CD4-positive, CD25-positive, alpha-beta regulatory T cell (primary cell): Measurements from ENCODE around the gene CHKB. TPM values are rescaled to one million over a fixed set of nuclear protein-coding genes. Genes with fewer than 3 reads are reported as not detected.

Experiments used
- ATAC-seq, 2 donors: fragments of 150-1000 bp; cut with Tn5 transposase; one replicate each; pipeline ENCODE4 v1.10.0; 2021; ENCODE audit warnings: low read depth in 2 of 2, moderate number of reproducible peaks in 2 of 2, moderate library complexity in 1 of 2
- DNase-seq, 3 donors: peaks; one replicate each; pipeline versions ENCODE4 v3.0.0 to v3.0.0-alpha.2; 2012 to 2022; ENCODE audit warnings: mixed read lengths in 1 of 3
- H3K27ac ChIP-seq: one replicate; pipeline ENCODE4 v1.7.0; 2013; ENCODE audit warnings: mild to moderate bottlenecking, low read length; ENCODE audit not compliant: insufficient read depth, poor library complexity, severe bottlenecking
- H3K27me3 ChIP-seq: one replicate; pipeline ENCODE4 v1.7.0; 2013; ENCODE audit warnings: low read length; ENCODE audit not compliant: control insufficient read depth, insufficient read depth
- H3K36me3 ChIP-seq: one replicate; pipeline ENCODE4 v1.7.0; 2013; ENCODE audit warnings: mild to moderate bottlenecking, low read length, moderate library complexity; ENCODE audit not compliant: control insufficient read depth, insufficient read depth
- H3K4me1 ChIP-seq: 2 replicates; pipeline ENCODE4 v1.7.0; 2013; ENCODE audit warnings: mild to moderate bottlenecking, low read length; ENCODE audit not compliant: insufficient read depth, control insufficient read depth, poor library complexity, severe bottlenecking
- H3K4me3 ChIP-seq: one replicate; pipeline ENCODE4 v1.7.0; 2013; ENCODE audit warnings: low read depth, mild to moderate bottlenecking, low read length, moderate library complexity
- H3K9me3 ChIP-seq, 2 experiments: 1 replicate in 1 of 2; 2 replicates in 1 of 2; pipeline ENCODE4 v1.7.0; 2013; ENCODE audit warnings: low read length in 2 of 2, mild to moderate bottlenecking in 1 of 2, moderate library complexity in 1 of 2; ENCODE audit not compliant: control insufficient read depth in 2 of 2
- H3K27ac Mint-ChIP-seq, 3 donors: one replicate each; pipeline ENCODE4 v1.8.0; 2020 to 2022; ENCODE audit warnings: mild to moderate bottlenecking in 3 of 3, mixed read lengths in 3 of 3, moderate library complexity in 2 of 3
- H3K27me3 Mint-ChIP-seq: one replicate; pipeline ENCODE4 v1.8.0; 2022; ENCODE audit warnings: mild to moderate bottlenecking, mixed read lengths
- H3K36me3 Mint-ChIP-seq: one replicate; pipeline ENCODE4 v1.8.0; 2020; ENCODE audit warnings: mixed read lengths
- H3K4me1 Mint-ChIP-seq, 4 donors: one replicate each; pipeline ENCODE4 v1.8.0; 2020 to 2022; ENCODE audit warnings: mixed read lengths in 4 of 4, mild to moderate bottlenecking in 1 of 4
- H3K4me3 Mint-ChIP-seq, 4 donors: one replicate each; pipeline ENCODE4 v1.8.0; 2020 to 2022; ENCODE audit warnings: mild to moderate bottlenecking in 4 of 4, mixed read lengths in 4 of 4, moderate library complexity in 3 of 4
- H3K9me3 Mint-ChIP-seq, 7 donors: one replicate each; pipeline ENCODE4 v1.8.0; 2020 to 2022; ENCODE audit warnings: mixed read lengths in 7 of 7, mild to moderate bottlenecking in 3 of 7, moderate library complexity in 2 of 7
- polyA plus RNA-seq, 4 donors: library from polyadenylated mRNA; unstranded; fragments of 300-500 nt; fragmentation: Illumina TruSeq; gene quantifications; one replicate each; pipeline ENCODE4 v1.2.3, GENCODE V29; 2021
- total RNA-seq: library from RNA; stranded (reverse); gene quantifications from one replicate; pipeline ENCODE4 v1.2.3, GENCODE V29; 2022

The CHKB gene
- total and polyA plus RNA-seq, 5 donors from 2014 or later: 39.8 to 162 (median 45.4) TPM

DNA sequence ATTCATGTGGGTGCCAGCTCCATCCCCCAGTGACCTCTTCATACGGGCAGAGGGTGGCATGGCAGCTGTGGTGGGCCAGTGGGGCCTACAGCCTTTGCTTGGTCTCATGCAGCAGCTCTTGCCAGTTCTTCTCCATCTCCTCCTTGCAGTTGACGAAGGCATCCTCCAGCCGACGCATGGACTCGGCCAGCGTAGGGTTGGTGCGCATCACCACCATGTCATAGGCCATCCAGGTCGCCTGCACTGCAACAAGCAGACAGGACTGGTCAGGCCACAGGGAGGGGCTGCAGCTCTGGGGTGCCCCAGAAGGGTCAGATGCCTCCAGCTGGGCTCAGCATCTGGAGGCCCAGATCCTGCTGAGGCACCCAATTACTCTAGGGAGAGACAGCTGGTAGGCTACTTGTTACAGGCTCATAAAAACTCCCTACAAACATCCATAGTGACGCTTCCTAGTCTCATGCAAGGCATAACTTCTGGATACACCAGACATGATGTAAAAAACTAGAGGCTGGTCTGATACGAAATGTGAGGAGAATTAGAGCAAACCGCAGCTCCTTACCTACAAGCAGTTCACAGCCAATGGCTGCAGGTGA lies 31.4 kb downstream of the CHKB start:
- Histone ChIP-seq H3K4me1 (peaks cover 28% of the 10 kb centered on the region), H3K9me3 (no peaks in the 10 kb centered on the region), H3K36me3 (no peaks in the 10 kb centered on the region), H3K27ac (no peak overlapping the region), H3K27me3 (no peaks in the 10 kb centered on the region), H3K4me3 (no peak overlapping the region)
- Mint-ChIP-seq H3K9me3 (no peaks in the 10 kb centered on the region), H3K36me3 (no peaks in the 10 kb centered on the region), H3K27me3 (no peaks in the 10 kb centered on the region), H3K4me1 (peaks cover 0 to 29% (median 10%) of the 10 kb centered on the region in 4 donors), H3K27ac (peak overlapping the region in 1 of 3 donors; percentile 69), H3K4me3 (peak overlapping the region; percentile 73 to 83 (median 80))
- ATAC-seq (no peak), DNase-seq (no peak)

DNA sequence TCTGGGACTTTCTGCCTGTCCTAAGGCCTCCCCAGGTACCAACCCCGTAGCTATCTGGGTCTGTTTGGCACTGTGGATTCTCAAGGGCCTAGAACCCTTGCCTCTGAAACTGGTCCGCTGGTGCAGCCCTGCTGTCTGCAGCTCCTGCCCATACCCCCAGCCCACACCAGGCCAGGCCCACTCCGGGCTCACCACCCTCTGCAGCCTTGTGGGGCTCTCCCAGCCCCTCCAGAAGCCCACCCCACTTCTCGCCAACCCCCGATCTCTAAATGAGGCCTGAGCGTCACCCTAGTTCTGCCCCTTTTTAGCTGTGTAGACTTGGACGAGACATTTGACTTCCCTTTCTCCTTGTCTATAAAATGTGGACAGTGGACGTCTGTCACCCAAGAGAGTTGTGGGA lies 32.3 kb downstream of the CHKB start:
- no peak for DNase-seq
- Histone ChIP-seq H3K4me1 (peaks cover 36% of the 10 kb centered on the region), H3K27ac (peak overlapping the region; percentile 1), H3K9me3 (no peaks in the 10 kb centered on the region), H3K27me3 (no peaks in the 10 kb centered on the region), H3K36me3 (no peaks in the 10 kb centered on the region), H3K4me3 (no peak overlapping the region)
- Mint-ChIP-seq H3K36me3 (no peaks in the 10 kb centered on the region), H3K27me3 (no peaks in the 10 kb centered on the region), H3K4me1 (peaks cover 0 to 38% (median 13%) of the 10 kb centered on the region in 4 donors), H3K4me3 (peak overlapping the region; percentile 47 to 84 (median 80)), H3K9me3 (no peaks in the 10 kb centered on the region), H3K27ac (peak overlapping the region; percentile 65 to 81 (median 69))
- no peak for ATAC-seq

DNA sequence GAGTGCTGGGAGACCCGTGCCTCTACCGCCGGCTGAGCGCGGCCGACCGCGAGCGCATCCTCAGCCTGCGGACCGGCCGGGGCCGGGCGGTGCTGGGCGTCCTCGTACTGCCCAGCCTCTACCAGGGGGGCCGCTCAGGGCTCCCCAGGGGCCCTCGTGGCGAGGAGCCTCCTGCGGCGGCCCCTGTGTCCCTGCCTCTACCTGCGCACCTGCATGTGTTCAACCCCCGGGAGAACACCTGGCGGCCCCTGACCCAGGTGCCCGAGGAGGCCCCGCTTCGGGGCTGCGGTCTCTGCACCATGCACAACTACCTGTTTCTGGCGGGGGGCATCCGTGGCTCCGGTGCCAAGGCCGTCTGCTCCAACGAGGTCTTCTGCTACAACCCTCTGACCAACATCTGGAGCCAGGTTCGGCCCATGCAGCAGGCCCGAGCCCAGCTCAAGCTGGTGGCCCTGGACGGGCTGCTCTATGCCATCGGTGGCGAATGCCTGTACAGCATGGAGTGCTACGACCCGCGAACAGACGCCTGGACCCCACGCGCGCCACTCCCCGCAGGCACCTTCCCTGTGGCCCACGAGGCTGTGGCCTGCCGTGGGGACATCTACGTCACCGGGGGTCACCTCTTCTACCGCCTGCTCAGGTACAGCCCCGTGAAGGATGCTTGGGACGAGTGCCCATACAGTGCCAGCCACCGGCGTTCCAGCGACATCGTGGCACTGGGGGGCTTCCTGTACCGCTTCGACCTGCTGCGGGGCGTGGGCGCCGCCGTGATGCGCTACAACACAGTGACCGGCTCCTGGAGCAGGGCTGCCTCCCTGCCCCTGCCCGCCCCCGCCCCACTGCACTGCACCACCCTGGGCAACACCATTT lies 33.5 kb downstream of the CHKB start:
- Histone ChIP-seq H3K4me1 (peaks cover 48% of the 10 kb centered on the region), H3K27me3 (no peaks in the 10 kb centered on the region), H3K9me3 (no peaks in the 10 kb centered on the region), H3K36me3 (no peaks in the 10 kb centered on the region), H3K27ac (peak overlapping the region; percentile 83), H3K4me3 (peak overlapping the region; percentile 19)
- Mint-ChIP-seq H3K4me3 (peak overlapping the region; percentile 44 to 83 (median 79)), H3K9me3 (no peaks in the 10 kb centered on the region), H3K27me3 (no peaks in the 10 kb centered on the region), H3K36me3 (no peaks in the 10 kb centered on the region), H3K4me1 (peaks cover 0 to 50% (median 20%) of the 10 kb centered on the region in 4 donors), H3K27ac (peak overlapping the region; percentile 58 to 89 (median 86))
- DNase-seq (no peak), ATAC-seq (peak; percentile 2 to 8)

GRCh38 chr22:50548040-50548920 lies 34.4 kb downstream of the CHKB start:
- Mint-ChIP-seq H3K9me3 (no peaks in the 10 kb centered on the region), H3K27me3 (no peaks in the 10 kb centered on the region), H3K4me1 (peaks cover 0 to 48% (median 21%) of the 10 kb centered on the region in 4 donors), H3K27ac (peak overlapping the region; percentile 72 to 92 (median 92)), H3K4me3 (peak overlapping the region; percentile 67 to 80 (median 74)), H3K36me3 (no peaks in the 10 kb centered on the region)
- H3K4me3 ChIP-seq: no peak overlapping the region
- H3K36me3 ChIP-seq: no peaks in the 10 kb centered on the region
- peak overlapping the region; percentile 83 for H3K27ac ChIP-seq
- no peaks in the 10 kb centered on the region for H3K27me3 ChIP-seq
- DNase-seq (peak; percentile 53 to 77 (median 69)), ATAC-seq (peak; percentile 61 to 66)
- peaks cover 52% of the 10 kb centered on the region for H3K4me1 ChIP-seq
- no peaks in the 10 kb centered on the region for H3K9me3 ChIP-seq

DNA sequence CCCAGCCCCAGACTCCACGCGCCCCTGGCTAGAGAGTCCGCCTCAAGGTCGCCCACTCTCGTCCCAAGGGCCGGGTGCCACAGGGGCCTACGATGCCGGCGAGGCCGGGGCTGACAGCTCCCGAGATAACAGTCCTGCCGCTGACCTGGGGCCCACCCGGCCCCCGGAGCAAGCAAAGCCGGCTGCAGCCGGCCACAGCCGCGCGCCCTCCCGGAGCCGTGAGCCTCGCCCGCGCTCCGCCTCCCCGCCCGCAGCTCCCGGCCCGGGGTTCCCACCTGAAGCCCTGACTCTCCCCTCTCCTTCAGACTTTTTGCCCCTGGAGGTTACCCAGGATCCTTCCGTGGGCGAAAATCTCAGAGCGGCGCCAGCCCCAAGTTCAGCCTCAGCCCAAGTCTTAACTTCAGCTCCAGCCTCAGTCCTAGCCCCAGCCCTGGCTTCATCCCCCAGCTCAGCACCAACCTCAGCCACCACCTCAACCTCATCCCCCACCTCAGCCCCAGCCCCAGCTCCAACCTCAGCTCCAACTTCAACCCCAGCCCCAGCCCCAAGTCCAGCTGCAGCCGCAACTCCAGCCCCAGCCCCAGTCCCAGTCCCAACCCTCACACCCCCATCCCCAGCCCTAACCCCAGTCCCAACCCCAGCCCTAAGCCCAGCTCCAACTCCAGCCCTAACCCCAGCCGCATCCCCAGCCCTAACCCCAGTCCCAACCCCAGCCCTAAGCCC lies 35.2 kb downstream of the CHKB start:
- no peaks in the 10 kb centered on the region for H3K36me3 ChIP-seq
- no peaks in the 10 kb centered on the region for H3K9me3 Mint-ChIP-seq
- no peaks in the 10 kb centered on the region for H3K27me3 Mint-ChIP-seq
- ATAC-seq (no peak), DNase-seq (no peak)
- peak overlapping the region; percentile 46 to 84 (median 72) for H3K27ac Mint-ChIP-seq
- peaks cover 3 to 50% (median 25%) of the 10 kb centered on the region in 4 donors for H3K4me1 Mint-ChIP-seq
- peak overlapping the region; percentile 83 for H3K27ac ChIP-seq
- no peaks in the 10 kb centered on the region for H3K36me3 Mint-ChIP-seq
- no peak overlapping the region for H3K4me3 ChIP-seq
- H3K4me1 ChIP-seq: peaks cover 52% of the 10 kb centered on the region
- no peaks in the 10 kb centered on the region for H3K27me3 ChIP-seq
- H3K4me3 Mint-ChIP-seq: peak overlapping the region in 2 of 4 donors; percentile 41 to 79
- H3K9me3 ChIP-seq: no peaks in the 10 kb centered on the region

- no peaks in the 10 kb centered on the region for H3K36me3 Mint-ChIP-seq
- no peaks in the 10 kb centered on the region for H3K9me3 ChIP-seq
- H3K27ac ChIP-seq: peak overlapping the region; percentile 14
- peak overlapping the region in 3 of 4 donors; percentile 43 to 84 (median 71) for H3K4me3 Mint-ChIP-seq
- no peak overlapping the region for H3K4me3 ChIP-seq
- peaks cover 7 to 56% (median 28%) of the 10 kb centered on the region in 4 donors for H3K4me1 Mint-ChIP-seq
- peak overlapping the region in 1 of 3 donors; percentile 67 for H3K27ac Mint-ChIP-seq
- H3K27me3 ChIP-seq: no peaks in the 10 kb centered on the region
- H3K4me1 ChIP-seq: peaks cover 52% of the 10 kb centered on the region
- H3K9me3 Mint-ChIP-seq: no peaks in the 10 kb centered on the region
- H3K36me3 ChIP-seq: no peaks in the 10 kb centered on the region
- H3K27me3 Mint-ChIP-seq: no peaks in the 10 kb centered on the region
- DNase-seq: no peak
- ATAC-seq: no peak
Measured at GRCh38 chr22:50546326-50547262, 36.1 kb downstream of the CHKB start.
